Measurements from ENCODE around the gene CA12. TPM values are rescaled to one million over a fixed set of nuclear protein-coding genes. Genes with fewer than 3 reads are reported as not detected.
"Not testable (repeated sequence)": the region's sequence is repeated elsewhere in the genome, so short reads cannot be mapped to it uniquely, and the experiment has no call there.

The CA12 gene
- polyA plus RNA-seq, 5 donors = 1.8 to 6.4 (median 2.1) TPM

- DNase-seq = no peak
Observed at GRCh38 chr15:63338170-63338569, 43.5 kb downstream of the CA12 start.

- DNase-seq = no peak
Observed at GRCh38 chr15:63337046-63337445, 44.6 kb downstream of the CA12 start.

- DNase-seq = no peak
Observed at GRCh38 chr15:63335543-63336240, 46.0 kb downstream of the CA12 start.

GRCh38 chr15:63334821-63335220 lies 46.8 kb downstream of the CA12 start:
- no peak for DNase-seq

GRCh38 chr15:63332367-63333124 lies 49.1 kb downstream of the CA12 start:
- no peak for DNase-seq

GRCh38 chr15:63331456-63331855 lies 50.2 kb downstream of the CA12 start:
- no peak for DNase-seq

- no peak for DNase-seq
Observed at GRCh38 chr15:63330926-63331325, 50.7 kb downstream of the CA12 start.

GRCh38 chr15:63329567-63330350 lies 51.9 kb downstream of the CA12 start:
- no peak for DNase-seq

GRCh38 chr15:63327648-63328421 lies 53.8 kb downstream of the CA12 start:
- DNase-seq = no peak

- DNase-seq = no peak
Observed at GRCh38 chr15:63324770-63325169, 56.9 kb downstream of the CA12 start.

- DNase-seq = no peak
Observed at GRCh38 chr15:63323798-63324563, 57.7 kb downstream of the CA12 start.

GRCh38 chr15:63322541-63322940 lies 59.1 kb downstream of the CA12 start:
- DNase-seq = no peak

- DNase-seq = no peak
Observed at GRCh38 chr15:63321462-63321861, 60.2 kb downstream of the CA12 start.

- DNase-seq = not testable (repeated sequence)
Observed at GRCh38 chr15:63320981-63321380, 60.7 kb downstream of the CA12 start.

- DNase-seq = not testable (repeated sequence)
Observed at GRCh38 chr15:63320446-63320845, 61.2 kb downstream of the CA12 start.

- no peak for DNase-seq
Observed at GRCh38 chr15:63319065-63319464, 62.6 kb downstream of the CA12 start.

- no peak for DNase-seq
Observed at GRCh38 chr15:63318344-63318743, 63.3 kb downstream of the CA12 start.

- no peak for DNase-seq
Observed at GRCh38 chr15:63314409-63314808, 67.2 kb downstream of the CA12 start.

- DNase-seq = no peak
Observed at GRCh38 chr15:63313825-63314224, 67.8 kb downstream of the CA12 start.

- no peak for DNase-seq
Observed at GRCh38 chr15:63312286-63312685, 69.4 kb downstream of the CA12 start.

- DNase-seq = no peak
Observed at GRCh38 chr15:63310646-63311045, 71.0 kb downstream of the CA12 start.
